Measurements from ENCODE around the gene SLC6A20.

DNA sequence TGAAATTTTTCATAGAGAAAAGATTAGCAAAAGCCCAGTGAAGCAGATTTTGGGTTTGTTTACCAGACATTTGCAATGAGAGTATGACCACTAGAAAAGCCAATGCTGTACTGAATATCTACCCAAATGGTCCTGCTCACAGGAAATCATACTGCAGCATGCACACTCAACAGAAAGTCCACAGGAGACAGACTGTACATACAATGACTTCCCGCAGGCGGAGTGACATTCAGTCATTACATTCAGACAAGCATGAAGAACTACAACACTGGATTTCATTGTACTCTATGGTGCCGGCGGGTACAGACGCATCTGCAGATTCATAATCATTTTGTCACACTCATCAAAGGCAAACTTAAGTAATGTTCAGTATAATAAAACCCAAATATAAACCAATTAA is 33.8 kb upstream of the SLC6A20 start:
- TF ChIP-seq SP1 (IDR thresholded peaks at IDR 0.05; ENCODE audit: low read depth) (no peak), CEBPB (IDR thresholded peaks at IDR 0.05; ENCODE audit: low read depth) (no peak), EZH2 (IDR thresholded peaks at IDR 0.05) (no peak), CBX3 (IDR thresholded peaks at IDR 0.05; ENCODE audit: low read depth) (no peak), ZNF274 (IDR thresholded peaks at IDR 0.05; ENCODE audit: low read depth, low read length) (no peak), SIN3A (IDR thresholded peaks at IDR 0.05; ENCODE audit: low read depth) (no peak), POLR2A (IDR thresholded peaks at IDR 0.05; ENCODE audit: borderline replicate concordance, extremely low read depth, insufficient read depth, insufficient read length) (no peak), SRF (IDR thresholded peaks at IDR 0.05; ENCODE audit: low read depth) (no peak)
- TF ChIP-seq, protein P1, sequence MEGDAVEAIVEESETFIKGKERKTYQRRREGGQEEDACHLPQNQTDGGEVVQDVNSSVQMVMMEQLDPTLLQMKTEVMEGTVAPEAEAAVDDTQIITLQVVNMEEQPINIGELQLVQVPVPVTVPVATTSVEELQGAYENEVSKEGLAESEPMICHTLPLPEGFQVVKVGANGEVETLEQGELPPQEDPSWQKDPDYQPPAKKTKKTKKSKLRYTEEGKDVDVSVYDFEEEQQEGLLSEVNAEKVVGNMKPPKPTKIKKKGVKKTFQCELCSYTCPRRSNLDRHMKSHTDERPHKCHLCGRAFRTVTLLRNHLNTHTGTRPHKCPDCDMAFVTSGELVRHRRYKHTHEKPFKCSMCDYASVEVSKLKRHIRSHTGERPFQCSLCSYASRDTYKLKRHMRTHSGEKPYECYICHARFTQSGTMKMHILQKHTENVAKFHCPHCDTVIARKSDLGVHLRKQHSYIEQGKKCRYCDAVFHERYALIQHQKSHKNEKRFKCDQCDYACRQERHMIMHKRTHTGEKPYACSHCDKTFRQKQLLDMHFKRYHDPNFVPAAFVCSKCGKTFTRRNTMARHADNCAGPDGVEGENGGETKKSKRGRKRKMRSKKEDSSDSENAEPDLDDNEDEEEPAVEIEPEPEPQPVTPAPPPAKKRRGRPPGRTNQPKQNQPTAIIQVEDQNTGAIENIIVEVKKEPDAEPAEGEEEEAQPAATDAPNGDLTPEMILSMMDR (IDR thresholded peaks at IDR 0.05 in 2 of 3, conservative IDR thresholded peaks at IDR 0.05 in 1 of 3; ENCODE audit: borderline replicate concordance in 1 of 3, insufficient read depth in 1 of 3, low read depth in 2 of 3, low read length in 2 of 3), result no peak
